Right renal cortex interstitium (tissue), 3 donors: ENCODE measurements around the gene APBB2. TPM values are rescaled to one million over a fixed set of nuclear protein-coding genes. Genes with fewer than 3 reads are reported as not detected.
"Not testable (repeated sequence)": the region's sequence is repeated elsewhere in the genome, so short reads cannot be mapped to it uniquely, and the experiment has no call there.

ENCODE experiments used
- DNase-seq, 3 donors: peaks; one replicate each; pipeline ENCODE4 v3.0.0-alpha.2; 2013; ENCODE audit warnings: low read depth in 3 of 3, low spot score in 2 of 3
- polyA plus RNA-seq, 3 donors: library from polyadenylated mRNA; unstranded; fragments of 120-200 nt; gene quantifications; one replicate each; pipeline ENCODE4 v1.2.1, GENCODE V29; 2013; ENCODE audit not compliant: insufficient read length in 3 of 3

Gene APBB2
- polyA plus RNA-seq, 3 donors, result 46.8 to 52.3 (median 47.7) TPM

GRCh38 chr4:41029098-41029497, 185.2 kb downstream of the APBB2 start:
- no peak for DNase-seq

GRCh38 chr4:41028392-41029076, 185.8 kb downstream of the APBB2 start:
- no peak for DNase-seq

GRCh38 chr4:41026971-41027370, 187.4 kb downstream of the APBB2 start:
- no peak for DNase-seq

- DNase-seq, result no peak
Measured at GRCh38 chr4:41025824-41026223, 188.5 kb downstream of the APBB2 start.

GRCh38 chr4:41024556-41025491, 189.5 kb downstream of the APBB2 start:
- no peak for DNase-seq

GRCh38 chr4:41022116-41022515, 192.2 kb downstream of the APBB2 start:
- DNase-seq, result no peak

- no peak for DNase-seq
Measured at GRCh38 chr4:41015016-41015675, 199.2 kb downstream of the APBB2 start.

- no peak for DNase-seq
Measured at GRCh38 chr4:41014158-41014557, 200.2 kb downstream of the APBB2 start.

GRCh38 chr4:41013746-41014145, 200.6 kb downstream of the APBB2 start:
- no peak for DNase-seq

GRCh38 chr4:41012911-41013310, 201.4 kb downstream of the APBB2 start:
- no peak for DNase-seq

GRCh38 chr4:41012293-41012692, 202.0 kb downstream of the APBB2 start:
- no peak for DNase-seq

- DNase-seq, result no peak
Measured at GRCh38 chr4:41009411-41009810, 204.9 kb downstream of the APBB2 start.

GRCh38 chr4:41006141-41006540, 208.2 kb downstream of the APBB2 start:
- no peak for DNase-seq

GRCh38 chr4:41002309-41002708, 212.0 kb downstream of the APBB2 start:
- no peak for DNase-seq

GRCh38 chr4:41000356-41000755, 214.0 kb downstream of the APBB2 start:
- DNase-seq, result no peak

GRCh38 chr4:40998675-40999358, 215.5 kb downstream of the APBB2 start:
- DNase-seq, result no peak

- DNase-seq, result no peak
Measured at GRCh38 chr4:40995850-40996249, 218.5 kb downstream of the APBB2 start.

GRCh38 chr4:40994321-40994720, 220.0 kb downstream of the APBB2 start:
- not testable (repeated sequence) for DNase-seq

GRCh38 chr4:40993296-40993693, 221.0 kb downstream of the APBB2 start:
- not testable (repeated sequence) for DNase-seq

GRCh38 chr4:40992472-40993295, 221.7 kb downstream of the APBB2 start:
- DNase-seq, result no peak
